HCT116 (cell line): Measurements from ENCODE around the gene MKRN1. TPM values are rescaled to one million over a fixed set of nuclear protein-coding genes. Genes with fewer than 3 reads are reported as not detected.

ENCODE experiments used
- ATAC-seq: fragments of 200-7000 bp; cut with Tn5 transposase; 2 replicates; pipeline ENCODE4 v1.9.1; 2020; ENCODE audit warnings: mild to moderate bottlenecking, moderate library complexity
- BruUV-seq: library from RNA; stranded (reverse); fragments of 400-500 nt; replicated peaks from 2 replicates; lab custom pipeline; 2021; lab: Mats Ljungman, UMichigan
- CTCF ChIA-PET: fragments of 300-600 bp; sonication (Branson Sonifier 250); formaldehyde crosslinking; loops from one replicate; lab custom pipeline; 2021; ENCODE audit warnings: antibody characterized with exemption; lab: Charles Lee
- POLR2A ChIA-PET: fragments of 300-600, 350-600 bp; sonication (Branson Sonifier 250); formaldehyde crosslinking; loops from one replicate; lab custom pipeline; 2021; ENCODE audit warnings: antibody characterized with exemption; lab: Charles Lee
- RAD21 ChIA-PET, 2 experiments: fragments of 300-600 bp; sonication (Branson Sonifier 250); formaldehyde crosslinking; loops; one replicate each; lab custom pipeline; 2023; ENCODE audit warnings: low total read pairs in 2 of 2; ENCODE audit not compliant: uncharacterized antibody in 2 of 2, unreplicated experiment in 2 of 2, low non-redundant PET in 1 of 2; lab: Charles Lee
- DNase-seq: peaks from one replicate; pipeline ENCODE4 v3.0.0-alpha.2; 2010; ENCODE audit warnings: low read depth, low spot score
- H2AFZ ChIP-seq: fragments of 200-600 bp; shearing (Covaris generic), sonication (generic); 2 replicates; pipeline ENCODE4 v1.6.1; 2017; ENCODE audit warnings: low read depth, mixed run types, mixed read lengths, antibody characterized with exemption, low read length; ENCODE audit not compliant: poor library complexity, severe bottlenecking
- H3K27ac ChIP-seq: 2 replicates; pipeline ENCODE4 v1.5.1; 2012; ENCODE audit warnings: low read depth, low read length
- H3K27me3 ChIP-seq: fragments of 200-600 bp; sonication (generic); 2 replicates; pipeline ENCODE4 v1.6.1; 2016; ENCODE audit warnings: mixed run types, low read length, mixed read lengths; ENCODE audit not compliant: insufficient read depth
- H3K36me3 ChIP-seq, 2 experiments: fragments of 200-500 bp in 1 of 2; fragments of 200-600 bp in 1 of 2; sonication (Bioruptor generic) in 1 of 2; sonication (generic) in 1 of 2; 2 replicates each; pipeline versions ENCODE4 v1.5.1 to v1.6.1; 2014 to 2016; ENCODE audit warnings: low read length in 2 of 2, inconsistent platforms in 1 of 2, mixed read lengths in 1 of 2, mixed run types in 1 of 2; ENCODE audit not compliant: insufficient read depth in 2 of 2, control insufficient read depth in 1 of 2
- H3K4me1 ChIP-seq, 2 experiments: fragments of 200-600 bp in 1 of 2; sonication (generic) in 1 of 2; 2 replicates each; pipeline versions ENCODE4 v1.5.1 to v1.6.1; 2012 to 2017; ENCODE audit warnings: low read length in 2 of 2, inconsistent platforms in 1 of 2, mild to moderate bottlenecking in 1 of 2, mixed read lengths in 1 of 2, mixed run types in 1 of 2, moderate library complexity in 1 of 2; ENCODE audit not compliant: insufficient read depth in 2 of 2, control insufficient read depth in 1 of 2
- H3K4me2 ChIP-seq: fragments of 200-600 bp; sonication (generic); 2 replicates; pipeline ENCODE4 v1.6.1; 2017; ENCODE audit warnings: mixed run types, low read length, mixed read lengths
- H3K4me3 ChIP-seq, 2 experiments: fragments of 200-600 bp in 1 of 2; sonication (generic) in 1 of 2; replicated peaks in 1 of 2; 2 replicates each; pipeline ENCODE4 v1.5.1; 2011 to 2016; ENCODE audit warnings: low read length in 2 of 2, control low read depth in 1 of 2, low read depth in 1 of 2, mild to moderate bottlenecking in 1 of 2, mixed read lengths in 1 of 2, mixed run types in 1 of 2
- H3K79me2 ChIP-seq: fragments of 200-600 bp; sonication (generic); 2 replicates; pipeline ENCODE4 v1.6.1; 2017; ENCODE audit warnings: mild to moderate bottlenecking, mixed run types, low read length, moderate library complexity, mixed read lengths; ENCODE audit not compliant: insufficient read depth
- H3K9ac ChIP-seq: fragments of 200-600 bp; sonication (generic); 2 replicates; pipeline ENCODE4 v1.6.1; 2016; ENCODE audit warnings: low read length, mixed read lengths
- H3K9me2 ChIP-seq: fragments of 200-600 bp; sonication (generic), shearing (Covaris generic); 2 replicates; pipeline ENCODE4 v1.6.1; 2017; ENCODE audit warnings: mixed run types, mild to moderate bottlenecking, moderate library complexity; ENCODE audit not compliant: insufficient read depth
- H3K9me3 ChIP-seq, 2 experiments: fragments of 200-500 bp in 1 of 2; fragments of 200-600 bp in 1 of 2; sonication (Bioruptor generic) in 1 of 2; sonication (generic) in 1 of 2; 2 replicates each; pipeline ENCODE4 v1.6.1; 2014 to 2017; ENCODE audit warnings: low read length in 2 of 2, mixed read lengths in 2 of 2, inconsistent platforms in 1 of 2, low read depth in 1 of 2, mild to moderate bottlenecking in 1 of 2, mixed run types in 1 of 2, moderate library complexity in 1 of 2; ENCODE audit not compliant: control insufficient read depth in 1 of 2, insufficient read depth in 1 of 2
- H4K20me1 ChIP-seq: fragments of 200-600 bp; sonication (generic), shearing (Covaris generic); 2 replicates; pipeline ENCODE4 v1.6.1; 2017; ENCODE audit warnings: mixed run types, mild to moderate bottlenecking, moderate library complexity; ENCODE audit not compliant: insufficient read depth
- ATF3 ChIP-seq: IDR thresholded peaks from 2 replicates; pipeline ENCODE4 v1.6.1; 2012
- CTCF ChIP-seq, 3 experiments: fragments of 200-600 bp in 1 of 3; sonication (generic) in 1 of 3; IDR thresholded peaks in 2 of 3; conservative IDR thresholded peaks in 1 of 3; 2 replicates each; pipeline ENCODE4 v1.5.1; 2012 to 2017; ENCODE audit warnings: low read depth in 2 of 3, low read length in 2 of 3, antibody characterized with exemption in 1 of 3, borderline replicate concordance in 1 of 3, control low read depth in 1 of 3, mild to moderate bottlenecking in 1 of 3, mixed read lengths in 1 of 3, mixed run types in 1 of 3, moderate library complexity in 1 of 3; ENCODE audit not compliant: insufficient read depth in 1 of 3
- EZH2 ChIP-seq: fragments of 200-600 bp; sonication (generic); IDR thresholded peaks from 2 replicates; pipeline ENCODE4 v1.6.1; 2017; ENCODE audit warnings: antibody characterized with exemption, mixed run types
- EZH2phosphoT487 ChIP-seq: fragments of 200-600 bp; IDR thresholded peaks from 2 replicates; pipeline ENCODE4 v1.6.1; 2018; ENCODE audit warnings: antibody characterized with exemption, borderline replicate concordance
- FOSL1 ChIP-seq: IDR thresholded peaks from 2 replicates; pipeline ENCODE4 v1.6.1; 2012; ENCODE audit warnings: low read depth
- MAX ChIP-seq: IDR thresholded peaks from 2 replicates; pipeline ENCODE4 v1.6.1; 2012
- POLR2A ChIP-seq: IDR thresholded peaks from 2 replicates; pipeline ENCODE4 v1.7.0; 2011; ENCODE audit warnings: borderline replicate concordance; ENCODE audit not compliant: insufficient read depth, insufficient read length; ENCODE audit errors: extremely low read depth
- RAD21 ChIP-seq: IDR thresholded peaks from 2 replicates; pipeline ENCODE4 v1.6.1; 2012; ENCODE audit warnings: low read depth, mild to moderate bottlenecking
- SP1 ChIP-seq: IDR thresholded peaks from 2 replicates; pipeline ENCODE4 v1.6.1; 2012; ENCODE audit warnings: low read depth
- SRF ChIP-seq: IDR thresholded peaks from 2 replicates; pipeline ENCODE4 v1.6.1; 2012; ENCODE audit warnings: low read depth
- TCF7L2 ChIP-seq: IDR thresholded peaks from 2 replicates; pipeline ENCODE4 v1.7.0; 2011; ENCODE audit warnings: borderline replicate concordance, inconsistent platforms; ENCODE audit not compliant: insufficient read depth, insufficient read length; ENCODE audit errors: extremely low read depth
- YY1 ChIP-seq: IDR thresholded peaks from 2 replicates; pipeline ENCODE4 v1.6.1; 2011; ENCODE audit warnings: low read length, low read depth, moderate library complexity, mild to moderate bottlenecking; ENCODE audit not compliant: insufficient replicate concordance; ENCODE audit errors: extremely low read depth
- ZFX ChIP-seq: fragments of 450-650 bp; IDR thresholded peaks from 2 replicates; pipeline ENCODE4 v1.6.1; 2017
- intact Hi-C: fragments of 100-400 bp; cut with micrococcal nuclease; formaldehyde crosslinking; loops from 2 replicates; pipeline ENCODE4 v1.10.0; 2022
- total RNA-seq: library from RNA; stranded (reverse); gene quantifications from one replicate; pipeline ENCODE4 v1.2.1, GENCODE V29; 2021; ENCODE audit not compliant: unreplicated experiment

The MKRN1 gene
- total RNA-seq, 1 experiment from 2014 or later = 95.0 TPM

- Histone ChIP-seq H3K9me3 (no peaks in the 10 kb centered on the region), H3K27me3 (no peaks in the 10 kb centered on the region), H3K4me1 (no peaks in the 10 kb centered on the region), H2AFZ (no peak overlapping the region), H4K20me1 (no peaks in the 10 kb centered on the region), H3K79me2 (no peaks in the 10 kb centered on the region), H3K27ac (no peak overlapping the region), H3K9ac (no peak overlapping the region), H3K4me3 (no peak overlapping the region), H3K4me2 (no peak overlapping the region), H3K36me3 (no peaks in the 10 kb centered on the region), H3K9me2 (no peaks in the 10 kb centered on the region)
- TF ChIP-seq SP1 (no peak), RAD21 (no peak), CTCF (IDR thresholded peaks at IDR 0.05 in 2 of 3, conservative IDR thresholded peaks at IDR 0.05 in 1 of 3; ENCODE audit: borderline replicate concordance in 1 of 3, insufficient read depth in 1 of 3, low read depth in 2 of 3, low read length in 2 of 3) (no peak), ZFX (no peak), TCF7L2 (no peak), POLR2A (no peak), EZH2 (no peak), EZH2phosphoT487 (no peak)
- ChIA-PET CTCF (no interaction called here), POLR2A (no interaction called here), RAD21 (no interaction called here)
- intact Hi-C loops = no loop called here
- no TSS peak for BruUV-seq
- DNase-seq = no peak
- ATAC-seq = no peak
These were observed 57.8 kb downstream of the MKRN1 start for GRCh38 chr7:140421521-140421920.

GRCh38 chr7:140418653-140419052 is 60.7 kb downstream of the MKRN1 start:
- Histone ChIP-seq H3K9me2 (no peaks in the 10 kb centered on the region), H3K79me2 (no peaks in the 10 kb centered on the region), H3K4me2 (no peak overlapping the region), H4K20me1 (no peaks in the 10 kb centered on the region), H3K4me1 (no peaks in the 10 kb centered on the region), H3K27ac (no peak overlapping the region), H3K36me3 (no peaks in the 10 kb centered on the region), H3K27me3 (no peaks in the 10 kb centered on the region), H2AFZ (no peak overlapping the region), H3K9ac (no peak overlapping the region), H3K9me3 (no peaks in the 10 kb centered on the region), H3K4me3 (no peak overlapping the region)
- POLR2A ChIA-PET = no interaction called here
- RAD21 ChIA-PET = no interaction called here
- intact Hi-C loops = no loop called here
- no peak for DNase-seq
- no peak for ATAC-seq
- CTCF ChIA-PET = no interaction called here
- BruUV-seq = no TSS peak
- TF ChIP-seq YY1 (no peak), SP1 (no peak), POLR2A (no peak), CTCF (IDR thresholded peaks at IDR 0.05 in 2 of 3, conservative IDR thresholded peaks at IDR 0.05 in 1 of 3; ENCODE audit: borderline replicate concordance in 1 of 3, insufficient read depth in 1 of 3, low read depth in 2 of 3, low read length in 2 of 3) (no peak), MAX (no peak), FOSL1 (no peak), SRF (no peak), ZFX (no peak), ATF3 (no peak)
